ENCODE measurements around the gene TMEM179. TPM values are rescaled to one million over a fixed set of nuclear protein-coding genes. Genes with fewer than 3 reads are reported as not detected.
"Not testable (repeated sequence)": the region's sequence is repeated elsewhere in the genome, so short reads cannot be mapped to it uniquely, and the experiment has no call there.

The TMEM179 gene
- total and polyA plus RNA-seq, 2 experiments from 2014 or later: not detected

DNA sequence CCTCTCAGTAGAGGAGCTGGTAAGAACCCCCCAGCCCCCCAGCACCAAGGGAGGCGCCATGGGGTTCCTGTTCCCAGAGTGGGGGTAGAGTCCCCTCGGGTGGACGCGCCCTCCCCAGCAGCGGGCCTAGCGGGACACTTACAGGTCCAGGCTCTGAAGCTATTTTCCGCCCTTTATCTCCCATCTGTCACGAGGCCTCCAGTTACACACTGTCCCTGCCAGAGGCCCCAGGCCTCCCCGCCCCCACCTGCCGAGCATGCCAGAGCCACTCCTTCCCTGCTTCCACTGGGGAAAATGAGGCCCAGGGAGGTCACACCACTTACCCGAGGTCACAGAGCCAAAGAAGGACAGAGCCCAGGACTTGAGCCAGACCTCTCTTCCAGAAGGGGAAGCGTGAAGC lies 21.9 kb downstream of the TMEM179 start:
- Histone ChIP-seq H3K9me3 (ENCODE audit: low read depth) (no peaks in the 10 kb centered on the region), H3K4me3 (no peak overlapping the region), H3K79me2 (ENCODE audit: insufficient read depth) (no peaks in the 10 kb centered on the region), H3K4me1 (ENCODE audit: insufficient read depth) (no peaks in the 10 kb centered on the region), H3K27me3 (replicated peaks; ENCODE audit: insufficient read depth) (no peaks in the 10 kb centered on the region; the same call in none of the 2 replicates), H3F3A (ENCODE audit: insufficient read depth) (no peaks in the 10 kb centered on the region), H3K9ac (no peak overlapping the region), H3K36me3 (ENCODE audit: low read depth) (no peaks in the 10 kb centered on the region), H3K4me2 (ENCODE audit: unreplicated experiment) (no peak overlapping the region), H2AFZ (no peak overlapping the region), H3K9me2 (ENCODE audit: insufficient read depth) (no peaks in the 10 kb centered on the region), H3K27ac (no peak overlapping the region), H4K20me1 (ENCODE audit: insufficient read depth) (no peaks in the 10 kb centered on the region)
- TF ChIP-seq EZH2phosphoT487 (IDR thresholded peaks at IDR 0.05; ENCODE audit: insufficient read depth, low read depth) (no peak), EZH2 (IDR thresholded peaks at IDR 0.05; ENCODE audit: insufficient read depth, poor library complexity, severe bottlenecking) (no peak)
- in situ Hi-C loops (cut with MboI): no loop called here
- WGBS, 2 experiments (ENCODE audit: low coverage in 1 of 2, low lambda C conversion rate in 2 of 2, missing lambda C conversion rate in 2 of 2): 51 to 57% methylated on average over 12 of the region's 12 CpGs
- DNase-seq: no peak

DNA sequence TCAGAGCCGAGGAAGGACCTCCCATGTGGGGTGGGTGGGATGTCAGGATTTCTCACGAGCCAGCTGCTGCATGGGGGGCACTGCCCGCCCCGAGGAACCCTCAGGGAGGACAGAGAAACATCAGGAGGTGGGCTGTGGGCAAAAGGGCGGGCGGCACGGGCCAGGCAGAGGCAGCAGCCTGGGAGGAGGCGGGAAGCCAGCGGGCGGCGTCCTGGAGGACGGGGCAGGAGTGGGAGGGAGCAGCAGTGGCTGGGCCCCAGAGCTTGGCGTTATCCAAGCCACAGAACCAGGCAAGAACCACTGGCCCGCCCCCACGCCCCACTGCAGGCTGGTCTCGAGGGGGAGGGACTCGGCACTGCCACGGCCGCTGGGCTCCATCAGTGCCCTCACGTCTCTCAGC lies 22.6 kb downstream of the TMEM179 start:
- Histone ChIP-seq H3K27me3 (replicated peaks; ENCODE audit: insufficient read depth) (no peaks in the 10 kb centered on the region; the same call in none of the 2 replicates), H3K4me1 (ENCODE audit: insufficient read depth) (no peaks in the 10 kb centered on the region), H3K79me2 (ENCODE audit: insufficient read depth) (no peaks in the 10 kb centered on the region), H3K4me2 (ENCODE audit: unreplicated experiment) (no peak overlapping the region), H2AFZ (no peak overlapping the region), H3K27ac (no peak overlapping the region), H4K20me1 (ENCODE audit: insufficient read depth) (no peaks in the 10 kb centered on the region), H3K9me3 (ENCODE audit: low read depth) (no peaks in the 10 kb centered on the region), H3F3A (ENCODE audit: insufficient read depth) (no peaks in the 10 kb centered on the region), H3K9me2 (ENCODE audit: insufficient read depth) (no peaks in the 10 kb centered on the region), H3K36me3 (ENCODE audit: low read depth) (no peaks in the 10 kb centered on the region), H3K4me3 (no peak overlapping the region), H3K9ac (no peak overlapping the region)
- TF ChIP-seq EZH2 (IDR thresholded peaks at IDR 0.05; ENCODE audit: insufficient read depth, poor library complexity, severe bottlenecking) (no peak), EZH2phosphoT487 (IDR thresholded peaks at IDR 0.05; ENCODE audit: insufficient read depth, low read depth) (no peak)
- 50 to 52% methylated on average over 10 to 20 of the region's 20 CpGs for WGBS, 2 experiments (ENCODE audit: low coverage in 1 of 2, low lambda C conversion rate in 2 of 2, missing lambda C conversion rate in 2 of 2)
- in situ Hi-C loops (cut with MboI): no loop called here
- no peak for DNase-seq

DNA sequence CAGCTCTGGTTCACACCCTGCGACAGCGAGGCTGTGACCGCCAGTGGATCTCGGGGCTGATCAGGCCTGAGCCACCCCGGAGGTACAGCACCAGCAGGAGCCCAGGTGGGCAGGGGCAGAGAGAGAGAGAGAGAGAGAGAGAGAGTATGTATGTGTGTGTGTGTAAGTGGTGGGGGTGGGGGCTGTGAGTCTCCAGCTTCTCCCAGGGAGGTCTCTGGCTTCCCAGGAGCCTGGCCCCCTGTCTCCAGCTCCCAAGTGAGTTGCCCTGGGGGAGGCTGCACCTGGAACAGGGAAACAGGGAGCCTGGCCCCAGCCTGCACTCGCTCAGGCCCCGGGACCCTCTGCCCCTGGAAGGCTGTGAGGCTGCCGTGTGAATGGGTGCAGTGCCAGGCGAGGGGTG lies 23.1 kb downstream of the TMEM179 start:
- Histone ChIP-seq H3K4me1 (ENCODE audit: insufficient read depth) (no peaks in the 10 kb centered on the region), H3K27me3 (replicated peaks; ENCODE audit: insufficient read depth) (no peaks in the 10 kb centered on the region; the same call in none of the 2 replicates)
- 62 to 64% methylated on average over 9 of the region's 9 CpGs for WGBS, 2 experiments (ENCODE audit: low coverage in 1 of 2, low lambda C conversion rate in 2 of 2, missing lambda C conversion rate in 2 of 2)

DNA sequence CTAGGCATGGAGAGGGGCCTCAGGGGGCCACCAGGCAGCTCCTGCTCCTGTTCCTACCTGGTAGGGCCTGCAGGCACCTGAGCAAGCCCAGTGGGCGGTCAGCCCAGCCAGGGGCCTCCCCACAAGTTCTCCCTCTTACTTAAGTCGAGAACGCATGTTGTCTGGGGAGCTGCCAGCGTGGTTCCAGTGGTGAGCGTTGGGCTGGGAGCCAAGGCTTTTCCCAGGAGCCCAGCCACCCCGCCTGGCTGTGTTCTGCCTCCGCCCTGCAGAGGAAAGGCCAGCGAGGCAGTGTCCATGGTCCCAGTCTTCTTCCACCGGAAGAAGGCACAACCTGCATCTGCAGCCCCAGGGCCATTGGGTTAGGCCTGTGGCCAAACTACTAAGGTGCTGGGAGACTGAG lies 23.6 kb downstream of the TMEM179 start:
- Histone ChIP-seq H3K9me2 (ENCODE audit: insufficient read depth) (no peaks in the 10 kb centered on the region), H3K9me3 (ENCODE audit: low read depth) (no peaks in the 10 kb centered on the region), H3K27ac (no peak overlapping the region), H3K27me3 (replicated peaks; ENCODE audit: insufficient read depth) (no peaks in the 10 kb centered on the region; the same call in 1 of the 2 replicates), H3K9ac (no peak overlapping the region), H3K4me1 (ENCODE audit: insufficient read depth) (no peaks in the 10 kb centered on the region), H3K36me3 (ENCODE audit: low read depth) (no peaks in the 10 kb centered on the region), H3K4me3 (no peak overlapping the region), H3K79me2 (ENCODE audit: insufficient read depth) (no peaks in the 10 kb centered on the region), H4K20me1 (ENCODE audit: insufficient read depth) (no peaks in the 10 kb centered on the region), H3F3A (ENCODE audit: insufficient read depth) (no peaks in the 10 kb centered on the region), H2AFZ (no peak overlapping the region), H3K4me2 (ENCODE audit: unreplicated experiment) (no peak overlapping the region)
- TF ChIP-seq EZH2 (IDR thresholded peaks at IDR 0.05; ENCODE audit: insufficient read depth, poor library complexity, severe bottlenecking): no peak
- TF ChIP-seq EZH2phosphoT487 (IDR thresholded peaks at IDR 0.05; ENCODE audit: insufficient read depth, low read depth): no peak
- 34 to 46% methylated on average over 9 of the region's 9 CpGs for WGBS, 2 experiments (ENCODE audit: low coverage in 1 of 2, low lambda C conversion rate in 2 of 2, missing lambda C conversion rate in 2 of 2)
- DNase-seq: no peak
- in situ Hi-C loops (cut with MboI): no loop called here

More for the DNA sequence above, 23.1 kb downstream of the TMEM179 start:
- H3K4me2 ChIP-seq (ENCODE audit: unreplicated experiment): no peak overlapping the region
- H3K36me3 ChIP-seq (ENCODE audit: low read depth): no peaks in the 10 kb centered on the region
- H3F3A ChIP-seq (ENCODE audit: insufficient read depth): no peaks in the 10 kb centered on the region
- H2AFZ ChIP-seq: no peak overlapping the region
- no peak overlapping the region for H3K9ac ChIP-seq
- no peak overlapping the region for H3K27ac ChIP-seq
- H3K9me2 ChIP-seq (ENCODE audit: insufficient read depth): no peaks in the 10 kb centered on the region
- in situ Hi-C loops (cut with MboI): no loop called here
- TF ChIP-seq EZH2 (IDR thresholded peaks at IDR 0.05; ENCODE audit: insufficient read depth, poor library complexity, severe bottlenecking) (no peak), EZH2phosphoT487 (IDR thresholded peaks at IDR 0.05; ENCODE audit: insufficient read depth, low read depth) (no peak)
- H3K4me3 ChIP-seq: no peak overlapping the region
- DNase-seq: no peak
- no peaks in the 10 kb centered on the region for H4K20me1 ChIP-seq (ENCODE audit: insufficient read depth)
- H3K79me2 ChIP-seq (ENCODE audit: insufficient read depth): no peaks in the 10 kb centered on the region
- H3K9me3 ChIP-seq (ENCODE audit: low read depth): no peaks in the 10 kb centered on the region

DNA sequence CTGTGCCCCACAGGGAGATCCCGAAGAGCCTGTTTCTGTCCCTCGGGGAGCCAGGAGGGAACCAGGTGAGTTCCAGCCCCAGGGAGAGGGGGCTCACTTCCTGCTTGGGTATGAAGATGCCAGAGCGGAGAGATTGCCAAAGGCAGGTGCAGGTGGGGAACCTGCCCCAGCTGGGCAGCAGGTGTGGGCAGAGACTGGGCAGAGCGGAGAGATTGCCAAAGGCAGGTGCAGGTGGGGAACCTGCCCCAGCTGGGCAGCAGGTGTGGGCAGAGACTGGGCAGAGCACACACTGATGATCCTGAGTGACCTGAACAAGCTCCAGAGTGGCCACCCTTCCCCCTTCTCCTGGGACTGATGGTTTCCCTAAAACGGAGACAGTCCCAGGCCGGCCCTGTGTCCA lies 24.6 kb downstream of the TMEM179 start:
- H3F3A ChIP-seq (ENCODE audit: insufficient read depth); H3K9me2 ChIP-seq (ENCODE audit: insufficient read depth); H3K36me3 ChIP-seq (ENCODE audit: low read depth); H3K4me2 ChIP-seq (ENCODE audit: unreplicated experiment); H3K4me1 ChIP-seq (ENCODE audit: insufficient read depth); H2AFZ ChIP-seq; in situ Hi-C loops (cut with MboI); H3K9me3 ChIP-seq (ENCODE audit: low read depth); H3K27me3 ChIP-seq (replicated peaks; ENCODE audit: insufficient read depth); H4K20me1 ChIP-seq (ENCODE audit: insufficient read depth); H3K9ac ChIP-seq; H3K27ac ChIP-seq; H3K4me3 ChIP-seq; H3K79me2 ChIP-seq (ENCODE audit: insufficient read depth); DNase-seq: not testable (repeated sequence)
- WGBS, 2 experiments (ENCODE audit: low coverage in 1 of 2, low lambda C conversion rate in 2 of 2, missing lambda C conversion rate in 2 of 2): 59 to 62% methylated on average over 5 to 6 of the region's 6 CpGs

All from GM23248 (cell line).